ENCODE measurements around the gene CD63. TPM values are rescaled to one million over a fixed set of nuclear protein-coding genes. Genes with fewer than 3 reads are reported as not detected.

CD63 gene
- total RNA-seq, 1 experiment from 2014 or later = 581 TPM

- Histone ChIP-seq H3K27me3 (ENCODE audit: insufficient read depth, low read length) (no peaks in the 10 kb centered on the region), H3K23ac (ENCODE audit: insufficient read length, low read depth, low read length) (no peak overlapping the region), H4K20me1 (ENCODE audit: control insufficient read depth, insufficient read depth, insufficient read length) (peaks cover 2% of the 10 kb centered on the region), H3K4me1 (ENCODE audit: insufficient read depth, low read length) (no peaks in the 10 kb centered on the region; the same call in 1 of the 2 replicates), H4K91ac (ENCODE audit: insufficient read length, low read depth, low read length) (no peak overlapping the region), H4K8ac (replicated peaks; ENCODE audit: insufficient read length, low read depth, low read length) (no peak overlapping the region), H2BK5ac (ENCODE audit: insufficient read length, low read length) (no peak overlapping the region), H3K9ac (ENCODE audit: extremely low read depth, insufficient read length, low read length) (no peak overlapping the region), H2BK20ac (ENCODE audit: low read depth, low read length, poor library complexity, severe bottlenecking) (no peak overlapping the region), H3K27ac (ENCODE audit: insufficient read length, low read depth, low read length) (no peak overlapping the region), H3K23me2 (ENCODE audit: insufficient read length, low read depth, low read length, poor library complexity, severe bottlenecking) (peaks cover 16% of the 10 kb centered on the region), H3K9me3 (ENCODE audit: control insufficient read depth, low read depth, low read length) (no peaks in the 10 kb centered on the region), H2BK12ac (ENCODE audit: insufficient read length, low read depth, low read length) (no peak overlapping the region), H3K79me2 (ENCODE audit: insufficient read depth, low read length) (no peaks in the 10 kb centered on the region), H4K5ac (ENCODE audit: insufficient read length, low read depth, low read length) (no peak overlapping the region), H3T11ph (ENCODE audit: low read length) (no peak overlapping the region), H3K56ac (ENCODE audit: insufficient read length, low read depth, low read length) (no peak overlapping the region), H2BK15ac (ENCODE audit: low read depth, low read length) (no peak overlapping the region), H2AFZ (ENCODE audit: low read length) (no peak overlapping the region), H2AK5ac (ENCODE audit: insufficient read length, low read length) (no peak overlapping the region), H3K4ac (ENCODE audit: low read depth, low read length) (no peak overlapping the region), H3K4me2 (ENCODE audit: insufficient read depth, insufficient read length, low read length) (no peak overlapping the region), H2BK120ac (ENCODE audit: low read depth, low read length, poor library complexity, severe bottlenecking) (no peak overlapping the region), H3K14ac (ENCODE audit: insufficient read depth, low read length) (no peak overlapping the region), H3K18ac (ENCODE audit: insufficient read length, low read depth, low read length) (no peak overlapping the region), H3K79me1 (ENCODE audit: insufficient read depth, low read depth, low read length, poor library complexity, severe bottlenecking) (no peaks in the 10 kb centered on the region)
- WGBS (ENCODE audit: extremely low coverage, insufficient read length, low lambda C conversion rate) = no CpG with 5 or more reads among the region's 3 CpGs
- DNase-seq = no peak
- Mint-ChIP-seq H3K36me3 (ENCODE audit: insufficient read depth in 1 of 3, low read depth in 3 of 3) (no peaks in the 10 kb centered on the region; a peak in 1 of 7 replicates), H3K27me3 (ENCODE audit: low read depth) (no peaks in the 10 kb centered on the region; the same call in 1 of the 2 replicates), H3K4me3 (no peak overlapping the region), H3K27ac (0 out of 7 replicates have a peak overlapping the region, but pooled peaks of 1 of the 3 experiments have one; percentile 22), H3K4me1 (peaks cover 34 to 40% of the 10 kb centered on the region in 2 experiments), H3K9me3 (no peaks in the 10 kb centered on the region; a peak in 1 of 5 replicates)
- TF ChIP-seq CTCF (conservative IDR thresholded peaks at IDR 0.05) = no peak
Observed at GRCh38 chr12:55734595-55734994, 5.8 kb upstream of the CD63 start.

Measured in H9 (cell line).